Measurements from ENCODE around the gene C16orf96. TPM values are rescaled to one million over a fixed set of nuclear protein-coding genes. Genes with fewer than 3 reads are reported as not detected.
A peak's percentile ranks its signal among the peaks of the same experiment; 100 is the strongest.

The C16orf96 gene
- total and polyA plus RNA-seq, 2 of the 13 experiments (the other 11 are each of a cell fraction or from before 2014, with no cell fraction given), result 0.03 TPM; not detected in 1

- TF ChIP-seq E2F2 (CRISPR knock-in tag; IDR thresholded peaks at IDR 0.05; ENCODE audit: borderline replicate concordance) (no peak), ZNF556 (CRISPR knock-in tag; IDR thresholded peaks at IDR 0.05; ENCODE audit: borderline replicate concordance) (no peak), KDM5A (IDR thresholded peaks at IDR 0.05; ENCODE audit: borderline replicate concordance, low read length) (no peak), ZNF354B (CRISPR knock-in tag; IDR thresholded peaks at IDR 0.05) (no peak), FOXK1 (CRISPR knock-in tag; IDR thresholded peaks at IDR 0.05; ENCODE audit: borderline replicate concordance, low read depth) (no peak), RNF219 (CRISPR knock-in tag; IDR thresholded peaks at IDR 0.05) (no peak), SIN3A (IDR thresholded peaks at IDR 0.05; ENCODE audit: borderline replicate concordance, low read depth, low read length) (no peak), HNRNPLL (IDR thresholded peaks at IDR 0.05; ENCODE audit: low read depth, low read length, poor library complexity, severe bottlenecking) (no peak), HNRNPH1 (optimal IDR thresholded peaks at IDR 0.05; ENCODE audit: low read depth, low read length) (no peak), PRDM10 (CRISPR knock-in tag; IDR thresholded peaks at IDR 0.05; ENCODE audit: low read depth) (no peak), ZBTB20 (CRISPR knock-in tag; IDR thresholded peaks at IDR 0.05; ENCODE audit: borderline replicate concordance, low read depth) (no peak), SOX5 (CRISPR knock-in tag; IDR thresholded peaks at IDR 0.05; ENCODE audit: borderline replicate concordance) (no peak), SRSF9 (IDR thresholded peaks at IDR 0.05; ENCODE audit: borderline replicate concordance, insufficient read depth, low read depth, low read length, poor library complexity, severe bottlenecking) (no peak), ZZZ3 (CRISPR knock-in tag; IDR thresholded peaks at IDR 0.05; ENCODE audit: borderline replicate concordance) (no peak), TSC22D2 (CRISPR knock-in tag; IDR thresholded peaks at IDR 0.05; ENCODE audit: borderline replicate concordance) (0 out of 2 replicates have a peak, but pooled peaks have one; percentile 56), MXD4 (CRISPR knock-in tag; IDR thresholded peaks at IDR 0.05) (peak; percentile 20; the same call in 1 of the 2 replicates), ZNF674 (CRISPR knock-in tag; IDR thresholded peaks at IDR 0.05; ENCODE audit: low read depth) (no peak), ZNF672 (CRISPR knock-in tag; IDR thresholded peaks at IDR 0.05) (no peak), RAD51 (IDR thresholded peaks at IDR 0.05; ENCODE audit: borderline replicate concordance) (no peak), ZFP1 (CRISPR knock-in tag; IDR thresholded peaks at IDR 0.05) (no peak)
Observed at GRCh38 chr16:4618645-4619418, 62.7 kb downstream of the C16orf96 start (continued).

All from HepG2 (cell line).